ENCODE results near the gene PTPRN2.
"Not testable (repeated sequence)": the region's sequence is repeated elsewhere in the genome, so short reads cannot be mapped to it uniquely, and the experiment has no call there.

PTPRN2 gene

DNA sequence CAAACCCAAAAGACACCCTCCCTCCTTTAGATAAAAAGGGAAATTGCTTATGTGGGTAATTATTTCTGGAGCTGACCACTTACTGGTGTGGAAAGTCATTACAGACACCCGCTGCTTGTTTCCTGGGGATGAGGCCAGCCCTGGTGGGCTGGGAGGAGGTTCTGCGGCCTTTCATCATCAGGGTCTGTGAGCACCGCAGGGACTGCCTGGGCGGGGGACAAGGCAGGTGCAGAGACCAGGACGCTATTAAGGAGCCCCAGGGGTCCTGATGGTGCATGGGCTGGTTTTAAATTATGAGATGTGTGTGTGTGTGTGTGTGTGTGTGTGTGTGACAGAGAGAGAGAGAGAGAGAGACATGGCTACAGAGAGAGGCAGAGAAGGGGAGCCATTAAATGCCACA, 1079.6 kb downstream of the PTPRN2 start:
- no peak for DNase-seq (ENCODE audit: low read depth, low spot score)

DNA sequence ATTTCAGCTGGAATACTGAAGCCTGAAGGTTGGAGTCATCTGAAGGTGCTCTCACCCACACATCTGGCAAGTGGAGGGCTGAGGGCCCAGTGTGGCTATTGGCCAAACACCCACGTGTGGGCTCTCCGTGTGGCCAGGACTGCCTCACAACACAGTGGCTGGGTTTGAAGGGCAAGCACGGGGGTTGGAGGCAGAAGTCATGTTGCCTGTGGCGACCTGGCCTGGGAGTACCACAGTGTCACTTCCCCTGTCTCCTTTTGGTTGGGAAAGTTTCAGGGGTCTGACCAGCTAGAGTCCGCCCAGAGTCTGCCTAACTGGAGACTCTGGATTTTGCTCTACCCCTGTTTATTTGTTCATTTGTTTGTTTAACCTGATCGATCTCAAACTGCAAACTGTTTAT, 1081.4 kb downstream of the PTPRN2 start:
- no peak for DNase-seq (ENCODE audit: low read depth, low spot score)

DNA sequence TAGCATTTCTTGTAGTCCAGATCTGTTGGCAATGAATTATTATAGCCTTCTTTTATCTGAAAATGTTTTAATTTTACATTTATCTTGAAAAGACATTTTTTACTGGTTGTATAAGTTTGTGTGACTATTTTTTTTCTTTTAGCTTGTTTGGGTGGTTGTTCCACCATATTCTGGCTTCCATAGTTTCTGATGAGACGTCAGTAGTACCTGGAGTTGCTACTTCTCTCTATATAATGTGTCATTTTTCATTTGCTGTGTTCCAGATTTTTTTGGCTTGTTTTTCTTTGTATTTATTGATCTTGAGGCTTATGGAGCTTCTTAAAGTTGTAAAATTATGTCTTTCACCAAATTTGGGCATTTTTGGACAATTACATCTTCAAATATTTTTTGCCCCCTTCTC, 1082.0 kb downstream of the PTPRN2 start:
- DNase-seq (ENCODE audit: low read depth, low spot score): no peak

DNA sequence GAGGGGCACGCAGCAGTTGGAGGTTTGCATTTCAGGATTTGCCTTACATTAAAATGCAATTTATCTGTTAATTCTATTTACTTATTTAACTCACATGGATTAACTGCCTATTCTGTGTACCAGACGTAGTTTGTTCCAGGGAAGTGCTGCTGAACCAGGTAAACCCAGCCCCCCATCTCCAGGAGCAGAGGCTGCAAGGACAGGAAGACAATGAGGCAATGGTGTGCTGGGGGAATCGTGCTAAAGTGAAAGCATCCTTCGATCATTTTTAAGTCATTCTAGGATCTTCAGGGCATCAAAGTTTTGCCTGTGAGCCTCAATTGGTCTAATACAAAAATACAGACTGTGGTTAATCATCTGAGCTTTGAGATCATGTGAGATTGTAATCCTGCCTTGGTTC, 1084.4 kb downstream of the PTPRN2 start:
- no peak for DNase-seq (ENCODE audit: low read depth, low spot score)

DNA sequence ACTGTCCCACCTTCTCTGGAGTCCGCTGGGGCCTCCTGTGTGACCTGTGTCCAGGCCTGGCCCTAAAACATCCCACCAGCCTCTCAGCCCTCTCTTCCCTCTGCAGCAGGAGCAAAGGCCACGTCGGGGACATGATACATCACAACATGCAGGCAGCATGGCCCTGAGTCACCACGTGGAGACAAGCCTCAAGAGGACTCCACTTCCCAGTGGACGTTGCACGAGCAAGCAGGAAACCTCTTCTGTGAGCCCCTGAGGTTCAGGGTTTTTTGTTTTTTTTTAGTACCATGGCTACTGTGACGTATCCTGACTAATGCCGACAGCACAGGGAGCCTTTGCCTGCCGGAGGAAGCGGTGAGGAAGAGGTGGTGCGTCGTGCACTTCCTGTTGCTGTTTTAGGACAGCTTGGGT, 1084.9 kb downstream of the PTPRN2 start:
- DNase-seq (ENCODE audit: low read depth, low spot score): no peak

DNA sequence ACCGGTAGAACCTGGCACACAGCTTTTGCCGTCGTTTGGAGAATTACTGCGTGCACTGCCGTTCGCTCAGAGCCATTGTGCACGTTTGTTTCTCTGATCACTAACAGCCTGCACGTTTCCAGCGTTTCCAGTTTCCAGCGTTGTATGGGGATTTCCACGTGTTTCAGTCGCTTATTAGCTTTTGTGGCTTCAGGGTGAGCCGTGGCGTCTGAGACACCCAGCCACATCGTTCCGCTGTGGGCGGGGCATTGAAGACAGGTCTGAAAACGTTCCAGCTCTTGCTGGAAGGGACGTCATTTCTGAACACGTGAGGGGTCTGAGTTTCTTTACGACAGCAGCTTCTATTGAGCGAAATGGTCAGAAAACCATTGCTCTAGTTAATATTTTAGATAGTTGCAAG, 1086.0 kb downstream of the PTPRN2 start:
- DNase-seq (ENCODE audit: low read depth, low spot score): no peak

DNA sequence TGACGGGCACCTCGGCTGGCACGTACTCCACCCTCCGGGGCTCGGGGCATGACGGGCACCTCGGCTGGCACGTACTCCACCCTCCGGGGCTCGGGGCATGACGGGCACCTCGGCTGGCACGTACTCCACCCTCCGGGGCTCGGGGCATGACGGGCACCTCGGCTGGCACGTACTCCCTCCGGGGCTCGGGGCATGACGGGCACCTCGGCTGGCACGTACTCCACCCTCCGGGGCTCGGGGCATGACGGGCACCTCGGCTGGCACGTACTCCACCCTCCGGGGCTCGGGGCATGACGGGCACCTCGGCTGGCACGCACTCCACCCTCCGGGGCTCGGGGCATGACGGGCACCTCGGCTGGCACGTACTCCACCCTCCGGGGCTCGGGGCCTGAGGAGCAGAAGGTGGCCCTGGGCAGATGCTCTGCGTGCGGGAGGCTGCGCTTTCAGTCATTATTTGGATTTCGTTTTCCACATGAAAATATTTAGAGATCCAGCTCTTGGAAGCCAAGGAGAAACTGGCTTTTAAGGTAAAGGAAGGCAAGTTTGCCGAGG, 1086.6 kb downstream of the PTPRN2 start:
- DNase-seq (ENCODE audit: low read depth, low spot score): not testable (repeated sequence)

DNA sequence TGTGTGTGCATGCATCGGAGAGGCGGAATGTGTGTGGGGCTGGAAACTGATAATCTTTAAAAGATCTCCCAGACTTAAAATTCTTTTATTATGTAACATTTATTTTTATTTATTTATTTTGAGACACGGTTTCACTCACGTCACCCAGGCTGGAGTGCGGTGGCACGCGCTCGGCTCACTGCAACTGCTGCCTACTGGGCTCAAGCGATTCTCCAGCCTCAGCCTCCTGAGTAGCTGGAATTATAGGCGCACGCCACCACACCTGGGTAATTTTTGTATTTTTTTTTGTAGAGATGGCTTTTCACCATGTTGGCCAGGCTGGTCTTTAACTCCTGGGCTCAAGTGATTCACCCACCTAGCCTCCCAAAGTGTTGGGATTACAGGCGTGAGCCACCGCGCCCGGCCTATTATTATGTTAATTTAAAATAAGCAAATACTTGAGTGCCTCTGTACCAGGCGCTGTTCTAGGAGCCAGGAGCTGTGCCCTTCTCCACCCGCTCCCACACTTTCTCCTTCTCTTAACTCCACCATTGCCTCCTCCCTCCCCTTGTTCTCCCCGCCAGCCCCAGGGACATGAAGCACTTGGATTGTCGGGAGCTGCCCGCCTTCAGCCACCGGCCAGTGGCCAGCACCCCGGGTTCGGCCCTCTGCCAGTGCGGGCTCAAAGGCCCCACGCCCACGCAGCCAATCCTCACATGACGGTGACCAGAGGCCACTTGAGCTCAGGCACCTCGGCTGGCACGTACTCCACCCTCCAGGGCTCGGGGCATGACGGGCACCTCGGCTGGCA, 1087.3 kb downstream of the PTPRN2 start:
- no peak for DNase-seq (ENCODE audit: low read depth, low spot score)

DNA sequence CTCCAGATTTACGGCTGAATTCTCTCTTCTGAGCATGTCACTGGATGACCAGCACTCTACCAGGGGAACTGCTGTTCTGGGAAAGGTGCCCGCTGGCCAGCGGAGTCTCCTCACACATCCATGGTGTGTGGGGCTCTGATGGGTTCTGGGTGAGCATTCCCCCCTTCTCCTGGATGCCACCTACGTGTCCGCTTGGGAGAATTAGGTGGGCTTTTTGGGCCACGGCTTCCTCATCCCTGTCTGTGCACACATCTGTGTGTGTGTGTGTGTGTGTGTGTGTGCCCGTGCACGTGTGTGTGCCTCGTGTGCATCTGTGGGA, 1087.8 kb downstream of the PTPRN2 start:
- DNase-seq (ENCODE audit: low read depth, low spot score): no peak

DNA sequence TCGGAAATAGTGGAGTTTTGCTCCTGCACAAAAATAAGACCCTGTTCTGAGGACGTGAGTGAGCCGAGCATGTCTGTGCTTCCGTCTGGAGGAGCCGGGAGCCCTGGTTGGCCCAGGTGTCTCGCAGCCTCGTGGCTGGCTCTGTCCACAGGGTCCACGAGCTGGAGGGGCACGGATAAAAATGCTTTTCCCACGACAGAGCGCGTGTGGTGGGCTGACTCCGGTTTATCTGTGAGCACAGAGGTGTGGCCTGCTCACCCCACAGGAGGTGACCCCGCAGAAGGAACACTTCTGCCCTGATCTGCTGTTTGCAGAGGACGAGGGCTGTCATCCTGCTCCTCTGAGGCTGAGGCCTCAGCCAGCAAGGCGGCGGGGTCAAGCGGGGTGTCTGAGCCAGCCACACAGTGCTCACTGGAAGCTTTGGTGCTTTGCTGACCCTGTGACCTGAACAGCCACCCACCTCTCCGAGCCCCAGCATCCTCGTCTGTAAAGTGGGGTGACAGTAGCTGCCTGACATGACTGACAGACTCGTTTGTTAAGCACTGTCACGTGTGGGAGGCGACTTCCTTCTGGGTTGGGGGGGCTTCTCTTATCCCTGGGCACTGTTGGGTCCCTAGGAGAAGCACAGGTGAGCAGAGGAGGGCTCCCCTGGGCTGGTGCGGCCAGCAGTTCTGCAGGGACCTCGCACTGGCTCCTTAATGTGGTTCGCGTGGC, 1088.3 kb downstream of the PTPRN2 start:
- DNase-seq (ENCODE audit: low read depth, low spot score): no peak

DNA sequence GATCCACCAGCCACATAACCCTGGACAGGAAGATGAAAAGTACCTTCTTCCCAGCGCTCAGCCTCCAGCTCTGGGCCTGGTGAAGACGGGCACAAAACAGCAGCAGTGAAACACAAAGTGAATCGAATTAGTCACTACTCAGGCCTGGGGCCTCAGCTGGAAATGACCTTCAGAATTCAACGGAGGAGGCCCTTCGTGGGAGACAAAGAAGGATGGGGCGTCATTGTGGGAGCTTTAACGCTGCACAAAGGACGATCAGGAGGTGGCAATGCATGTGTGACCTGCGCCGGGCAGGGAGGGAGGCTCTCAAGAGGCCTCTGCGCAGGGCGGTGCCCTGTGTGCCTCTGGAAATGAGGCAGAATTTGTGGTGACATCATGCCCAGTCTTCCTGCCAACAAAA, 1089.0 kb downstream of the PTPRN2 start:
- no peak for DNase-seq (ENCODE audit: low read depth, low spot score)

DNA sequence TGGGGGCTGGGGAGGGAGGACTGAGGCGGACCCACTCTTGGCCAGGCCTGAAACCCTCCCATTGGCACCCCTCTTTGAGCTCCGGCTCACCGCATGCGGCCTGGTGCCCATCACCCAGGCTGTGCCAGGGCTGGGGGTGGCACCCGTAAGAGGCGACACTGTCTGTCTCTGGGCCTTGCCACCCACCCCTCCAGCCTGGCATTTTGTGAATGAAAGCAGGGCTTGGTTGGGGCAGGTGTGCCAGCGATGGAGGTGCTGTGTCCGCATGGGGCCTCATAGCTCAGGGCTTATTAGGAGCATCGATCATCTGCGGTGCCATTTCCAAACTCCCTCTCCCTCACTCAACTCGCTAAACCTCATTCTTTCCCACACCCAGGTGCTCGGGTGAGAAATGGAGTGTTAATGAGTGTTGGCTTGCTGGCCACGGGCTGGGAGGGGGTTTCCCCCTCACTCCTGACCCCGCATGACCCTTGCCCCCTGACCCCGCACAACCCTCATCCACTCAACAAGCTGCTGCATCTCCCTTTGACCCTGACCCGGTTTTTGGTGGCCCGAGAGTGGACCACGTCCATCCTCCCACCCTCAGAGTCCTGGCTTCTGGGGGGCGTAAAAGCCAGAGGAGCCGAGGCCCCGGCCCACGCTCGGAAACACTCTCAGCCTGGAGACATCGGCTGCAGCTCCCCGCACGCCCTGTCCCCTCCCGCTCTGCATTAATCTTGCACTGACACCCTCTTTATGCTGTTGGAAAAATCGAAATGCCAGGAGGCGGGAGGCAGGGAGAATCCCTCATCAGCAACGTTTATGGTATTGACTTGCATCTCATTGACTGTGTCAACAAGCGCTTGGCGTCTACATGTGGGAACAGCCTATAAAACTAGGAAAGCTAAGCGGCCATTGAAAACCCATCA, 1089.6 kb downstream of the PTPRN2 start:
- DNase-seq (ENCODE audit: low read depth, low spot score): no peak

DNA sequence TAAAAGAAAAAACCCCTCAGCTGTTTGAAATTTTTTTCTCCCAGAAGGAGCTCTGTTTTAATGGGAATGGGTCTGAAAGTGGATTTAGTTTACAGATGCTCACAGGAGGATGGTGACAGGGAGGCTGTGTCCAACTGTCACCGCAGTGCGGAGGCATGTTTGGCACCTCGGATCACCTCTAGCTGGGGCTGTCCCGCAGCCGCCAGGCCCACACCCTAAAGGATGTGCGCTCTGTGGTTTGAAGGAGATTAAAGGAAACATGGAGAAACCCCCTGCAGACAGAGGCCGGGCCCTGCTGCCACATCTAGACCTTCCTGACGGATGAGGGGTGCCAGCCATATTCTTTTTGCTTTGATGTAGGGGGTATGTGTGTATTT, 1090.3 kb downstream of the PTPRN2 start:
- no peak for DNase-seq (ENCODE audit: low read depth, low spot score)

DNA sequence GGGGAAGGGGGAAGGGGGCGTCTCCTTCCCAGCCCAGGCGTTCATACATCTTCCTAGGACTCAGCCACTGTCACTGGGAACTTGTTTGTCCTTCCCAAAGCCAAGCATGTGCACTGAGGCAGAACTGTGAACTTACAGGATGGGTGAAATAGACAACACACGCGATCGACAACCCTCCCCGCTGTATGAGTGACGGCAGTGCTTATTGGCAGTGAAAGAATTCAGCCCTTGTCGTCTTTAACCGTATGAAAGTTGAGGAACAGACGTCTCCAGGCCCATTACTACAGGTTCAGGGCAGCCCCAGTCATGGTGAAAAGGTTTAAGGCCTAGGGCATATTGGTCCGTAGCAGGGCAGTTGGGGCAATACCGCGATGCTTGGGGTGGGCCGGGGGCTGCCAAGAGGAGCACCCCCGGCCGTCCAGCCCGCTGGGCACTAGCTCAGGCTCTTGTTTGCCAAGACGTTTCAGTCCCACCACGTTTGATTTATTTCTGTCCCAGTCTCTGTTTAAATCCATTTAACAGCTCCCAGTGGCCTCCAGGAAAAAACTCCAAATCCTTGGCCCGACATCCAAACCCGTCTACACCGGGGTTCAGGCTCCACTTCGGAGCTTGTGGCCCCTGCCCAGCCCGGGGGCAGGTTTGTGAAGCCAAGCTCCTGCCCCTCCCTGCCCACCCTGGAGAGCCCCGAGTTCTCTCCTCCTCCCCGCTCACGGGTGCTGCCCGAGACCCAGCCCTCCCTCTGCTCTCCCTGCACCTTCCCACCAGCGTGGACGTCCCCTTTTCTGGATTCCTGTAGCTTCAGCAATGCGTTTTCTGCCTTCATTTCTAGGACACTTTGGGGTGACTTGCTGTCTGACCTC, 1091.0 kb downstream of the PTPRN2 start:
- no peak for DNase-seq (ENCODE audit: low read depth, low spot score)

DNA sequence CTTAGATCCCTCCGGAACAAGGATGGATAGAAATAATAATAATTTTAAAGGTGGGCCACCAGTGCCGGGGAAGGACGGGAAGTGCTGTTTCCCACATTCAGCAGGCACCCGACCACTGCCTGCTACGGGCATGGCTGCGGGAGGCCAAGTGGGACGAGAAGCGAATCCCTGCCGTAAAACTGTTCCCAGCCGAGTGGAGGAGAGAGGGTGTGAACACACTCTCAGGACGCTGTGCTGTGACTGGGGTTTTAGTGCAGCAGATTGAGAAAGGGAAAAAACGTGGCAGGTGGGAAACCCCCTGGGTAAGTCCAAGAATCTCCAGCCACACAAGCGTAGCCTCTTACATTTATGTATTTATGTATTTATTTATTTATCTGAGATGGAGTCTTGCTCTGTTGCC, 1092.0 kb downstream of the PTPRN2 start:
- DNase-seq (ENCODE audit: low read depth, low spot score): no peak

DNA sequence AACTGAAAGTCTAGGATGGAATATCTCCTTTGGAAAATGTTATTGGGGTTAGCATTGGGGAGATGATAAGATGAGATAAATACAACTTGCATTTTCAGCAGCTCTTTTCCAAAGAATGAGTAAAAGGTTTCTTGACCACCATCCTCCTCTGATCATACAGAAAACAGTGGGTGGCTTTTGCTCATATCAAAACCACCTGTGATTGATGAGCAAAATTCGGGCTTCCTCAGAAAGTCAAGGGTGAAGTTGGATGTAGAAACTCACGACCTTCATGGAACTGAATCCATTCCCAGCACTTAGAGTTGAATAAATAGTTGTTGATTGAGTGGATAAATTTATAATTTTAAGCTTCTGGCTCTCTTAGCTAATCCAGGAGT, 1092.5 kb downstream of the PTPRN2 start:
- DNase-seq (ENCODE audit: low read depth, low spot score): no peak

DNA sequence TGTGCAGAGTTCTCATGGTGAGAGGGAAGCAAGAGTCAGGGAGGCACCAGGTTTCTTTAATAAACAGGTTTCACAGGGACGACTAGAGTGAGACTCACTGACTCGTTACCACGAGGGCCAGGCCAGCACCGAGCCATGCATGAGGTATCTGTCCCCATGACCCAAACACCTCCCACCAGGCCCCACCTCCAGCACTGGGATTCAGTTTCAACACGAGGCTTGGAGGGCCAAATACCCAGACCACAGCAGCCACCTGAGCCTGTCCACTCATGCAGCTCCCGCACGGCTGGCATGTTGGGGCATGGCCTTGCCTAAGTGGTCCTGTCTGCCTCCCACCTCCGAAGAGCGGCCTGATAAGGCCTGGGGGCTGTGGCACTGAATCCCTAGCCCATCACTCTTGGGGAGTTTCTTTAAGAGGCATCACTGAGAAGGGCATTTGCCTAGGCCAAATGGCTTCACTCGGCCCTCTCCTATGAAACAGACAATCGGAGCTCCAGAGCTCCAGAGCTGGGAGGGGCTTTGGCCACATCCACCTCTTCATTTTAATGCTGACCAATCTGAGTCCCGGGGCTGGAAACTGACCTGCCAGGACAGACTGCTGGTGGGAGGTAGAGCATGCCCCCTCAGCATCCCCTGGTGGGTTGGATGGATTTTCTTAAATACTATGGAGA, 1093.0 kb downstream of the PTPRN2 start:
- DNase-seq (ENCODE audit: low read depth, low spot score): no peak

DNA sequence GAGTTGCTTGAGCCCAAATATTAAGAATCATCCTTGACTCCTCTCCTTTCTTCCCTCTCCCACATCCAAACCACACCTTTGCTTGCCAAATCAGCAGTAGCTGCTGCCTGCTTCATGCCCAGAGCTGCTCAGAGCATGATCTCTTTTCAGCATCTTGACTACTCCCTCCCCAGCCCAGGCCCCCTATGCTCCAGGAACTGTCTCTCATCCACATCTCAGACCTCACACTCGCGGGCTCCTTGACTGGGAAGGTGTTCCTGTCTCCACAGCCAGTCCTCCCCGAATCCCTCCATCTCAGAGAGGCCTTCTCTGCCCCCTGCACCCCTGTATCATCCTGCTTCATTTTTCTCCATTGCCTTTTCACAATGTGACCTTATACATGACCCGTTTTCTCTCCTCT, 1093.8 kb downstream of the PTPRN2 start:
- DNase-seq (ENCODE audit: low read depth, low spot score): no peak

DNA sequence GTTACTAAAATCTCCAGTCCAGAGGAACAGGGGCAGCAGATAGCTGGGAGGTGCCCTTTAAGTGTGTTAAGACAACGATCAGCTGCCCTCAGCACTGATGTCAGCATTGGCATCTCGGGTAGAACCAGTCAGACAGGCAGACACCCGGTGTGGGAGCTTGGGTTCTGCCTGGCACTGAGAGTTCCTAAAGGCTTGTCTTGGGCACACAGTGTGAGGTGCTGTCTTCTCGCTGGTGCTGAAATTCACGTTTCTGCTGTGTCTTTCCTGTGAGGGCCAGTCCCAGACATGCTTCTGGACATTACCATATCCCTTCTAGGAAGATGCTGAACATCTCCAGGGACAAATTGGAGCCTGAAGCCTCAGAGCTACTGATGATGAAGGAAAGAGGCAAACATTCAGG, 1094.6 kb downstream of the PTPRN2 start:
- DNase-seq (ENCODE audit: low read depth, low spot score): no peak

DNA sequence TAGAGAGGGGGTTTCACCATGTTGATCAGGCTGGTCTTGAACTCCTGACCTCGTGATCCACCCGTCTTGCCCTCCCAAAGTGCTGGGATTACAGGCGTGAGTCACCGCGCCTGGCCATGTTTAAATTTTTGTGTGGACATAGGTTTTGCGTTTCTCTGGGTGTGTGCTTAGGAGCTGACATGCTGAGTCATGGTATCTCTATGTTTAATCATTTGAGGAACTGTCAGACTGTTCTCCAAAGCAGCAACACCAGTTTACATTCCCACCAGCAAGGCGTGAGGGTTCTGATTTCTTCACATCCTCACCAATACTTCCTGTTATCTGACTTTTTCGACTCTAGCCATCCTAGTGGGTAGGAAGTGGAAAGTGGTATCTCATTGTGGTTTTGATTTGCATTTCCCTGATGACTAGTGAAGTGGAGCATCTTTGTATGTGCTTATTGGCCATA, 1097.1 kb downstream of the PTPRN2 start:
- DNase-seq (ENCODE audit: low read depth, low spot score): peak; percentile 13

DNA sequence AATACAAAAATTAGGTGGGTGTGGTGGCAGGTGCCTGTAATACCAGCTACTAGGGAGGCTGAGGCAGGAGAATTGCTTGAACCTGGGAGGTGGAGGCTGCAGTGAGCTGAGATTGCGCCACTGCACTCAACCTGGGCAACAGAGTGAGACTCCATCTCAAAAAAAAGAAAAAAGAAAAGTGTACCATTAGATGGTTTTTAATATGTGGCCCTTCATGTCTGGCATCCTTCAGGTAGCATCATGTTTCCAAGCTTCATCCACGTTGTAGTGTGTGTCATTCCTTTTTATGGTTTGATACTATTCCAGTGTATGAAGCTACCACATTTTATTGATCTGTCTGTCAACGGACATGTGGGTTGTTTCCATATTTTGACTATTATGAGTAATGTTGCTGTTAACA, 1097.8 kb downstream of the PTPRN2 start:
- DNase-seq (ENCODE audit: low read depth, low spot score): not testable (repeated sequence)

Data from smooth muscle cell of the brain vasculature (primary cell).